GM12801 (cell line): ENCODE measurements around the gene MYPN.

ENCODE experiments used
- TF ChIP-seq, protein P1 (sequence below): IDR thresholded peaks from one replicate; pipeline ENCODE4 v1.5.1; 2011; ENCODE audit warnings: control low read depth; ENCODE audit not compliant: insufficient read length; ENCODE audit errors: extremely low read depth

Gene MYPN

DNA sequence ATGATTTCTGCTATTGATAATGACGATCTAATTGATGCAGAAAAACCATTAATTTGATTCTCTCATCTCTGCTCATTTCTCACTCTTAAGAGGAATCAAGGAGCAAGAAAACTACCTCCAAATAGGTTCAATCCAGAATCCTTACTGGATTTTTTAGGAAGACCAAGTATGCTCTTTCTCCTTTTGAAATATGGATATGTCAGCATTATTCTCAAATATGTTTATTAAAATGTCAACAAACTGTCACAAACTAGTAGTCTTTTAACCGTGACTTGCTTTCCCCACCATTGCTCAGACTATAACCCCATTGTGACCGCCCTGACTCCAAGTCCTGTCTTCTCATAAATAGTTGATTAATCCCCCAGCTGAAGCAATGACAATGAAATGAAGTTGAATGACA lies 123.8 kb downstream of the MYPN start:
- TF ChIP-seq, protein P1, sequence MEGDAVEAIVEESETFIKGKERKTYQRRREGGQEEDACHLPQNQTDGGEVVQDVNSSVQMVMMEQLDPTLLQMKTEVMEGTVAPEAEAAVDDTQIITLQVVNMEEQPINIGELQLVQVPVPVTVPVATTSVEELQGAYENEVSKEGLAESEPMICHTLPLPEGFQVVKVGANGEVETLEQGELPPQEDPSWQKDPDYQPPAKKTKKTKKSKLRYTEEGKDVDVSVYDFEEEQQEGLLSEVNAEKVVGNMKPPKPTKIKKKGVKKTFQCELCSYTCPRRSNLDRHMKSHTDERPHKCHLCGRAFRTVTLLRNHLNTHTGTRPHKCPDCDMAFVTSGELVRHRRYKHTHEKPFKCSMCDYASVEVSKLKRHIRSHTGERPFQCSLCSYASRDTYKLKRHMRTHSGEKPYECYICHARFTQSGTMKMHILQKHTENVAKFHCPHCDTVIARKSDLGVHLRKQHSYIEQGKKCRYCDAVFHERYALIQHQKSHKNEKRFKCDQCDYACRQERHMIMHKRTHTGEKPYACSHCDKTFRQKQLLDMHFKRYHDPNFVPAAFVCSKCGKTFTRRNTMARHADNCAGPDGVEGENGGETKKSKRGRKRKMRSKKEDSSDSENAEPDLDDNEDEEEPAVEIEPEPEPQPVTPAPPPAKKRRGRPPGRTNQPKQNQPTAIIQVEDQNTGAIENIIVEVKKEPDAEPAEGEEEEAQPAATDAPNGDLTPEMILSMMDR: no peak

DNA sequence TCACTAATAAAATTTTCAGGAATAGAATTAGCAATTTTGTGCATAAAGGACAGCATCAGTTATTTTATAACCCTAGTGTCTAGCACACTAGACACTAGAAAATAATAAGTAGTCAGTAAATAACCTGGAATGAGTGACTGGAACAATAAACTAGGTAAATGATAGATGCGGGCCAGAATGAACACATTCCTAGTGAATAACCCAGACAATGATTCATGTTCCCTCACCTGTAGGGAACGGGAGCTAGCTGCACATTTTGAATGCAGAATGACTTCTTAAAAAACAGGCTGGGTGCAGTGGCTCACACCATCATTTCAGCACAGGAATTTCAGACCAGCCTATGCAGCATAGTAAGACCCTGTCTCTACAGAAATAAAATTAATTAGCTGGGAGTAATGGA lies 125.8 kb downstream of the MYPN start:
- TF ChIP-seq, protein P1: no peak

DNA sequence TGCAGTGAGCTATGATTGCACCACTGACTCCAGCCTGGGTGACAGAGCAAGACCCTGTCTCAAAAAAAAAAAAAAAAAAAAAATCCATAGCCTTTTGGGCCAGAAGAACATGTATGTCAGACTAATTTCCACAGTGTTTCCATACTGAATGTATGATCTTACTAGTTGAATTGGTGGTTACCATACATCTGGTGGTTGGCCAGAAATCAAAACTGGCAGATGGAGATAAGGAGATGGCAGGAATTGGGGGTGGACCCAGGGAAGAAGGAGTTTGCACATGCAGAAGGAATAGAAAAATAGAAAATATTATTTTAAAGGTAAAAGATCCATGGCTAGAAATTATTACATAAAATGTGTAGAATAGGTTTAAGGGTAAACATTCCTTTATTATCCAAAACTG lies 126.3 kb downstream of the MYPN start:
- TF ChIP-seq, protein P1: no peak

- TF ChIP-seq, protein P1: no peak
Observed at GRCh38 chr10:68237173-68237572, 127.9 kb downstream of the MYPN start.

- TF ChIP-seq, protein P1: no peak
Observed at GRCh38 chr10:68238371-68238770, 129.1 kb downstream of the MYPN start.

- TF ChIP-seq, protein P1: no peak
Observed at GRCh38 chr10:68239069-68239468, 129.8 kb downstream of the MYPN start.

DNA sequence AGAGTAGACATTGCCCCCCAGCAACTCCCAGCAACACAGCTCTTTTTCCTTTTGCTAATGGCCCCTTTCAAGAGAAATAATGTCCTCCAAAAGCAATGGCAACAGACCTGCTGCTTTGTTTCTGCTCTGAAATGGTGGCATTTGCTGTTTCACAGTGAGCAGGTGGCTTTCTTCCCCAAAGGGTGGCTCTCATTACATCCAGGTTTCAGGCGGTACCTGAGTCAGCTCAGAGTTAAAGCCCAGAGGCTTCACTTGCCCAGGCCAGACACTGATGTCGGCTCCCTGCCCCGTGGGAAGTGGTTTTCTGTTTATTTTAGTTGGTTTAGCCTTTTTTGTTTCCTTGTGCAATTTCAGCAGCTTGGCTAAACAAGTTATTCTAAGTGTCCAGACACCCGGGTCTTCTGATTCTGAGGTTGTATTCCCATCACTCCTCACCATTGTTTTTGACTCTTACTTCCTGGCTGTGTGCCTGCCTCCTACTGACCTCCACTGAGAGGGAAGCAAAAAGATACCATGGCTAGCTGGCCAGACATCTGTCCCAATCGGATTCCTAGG lies 130.4 kb downstream of the MYPN start:
- TF ChIP-seq, protein P1: no peak
